ENCODE measurements around the gene PAM. TPM values are rescaled to one million over a fixed set of nuclear protein-coding genes. Genes with fewer than 3 reads are reported as not detected.

PAM gene
- total RNA-seq, 1 experiment from 2014 or later, result 131 TPM

- ChIA-PET CTCF (no interaction called here), POLR2A (no interaction called here)
Observed at GRCh38 chr5:102809033-102809432, 53.9 kb downstream of the PAM start.

GRCh38 chr5:102811972-102812371 lies 56.9 kb downstream of the PAM start:
- peaks cover 5% of the 10 kb centered on the region; the same call in 1 of the 2 replicates for H3K4me1 ChIP-seq (ENCODE audit: control insufficient read depth, insufficient read depth, low read length)
- TF ChIP-seq TCF7L2 (IDR thresholded peaks at IDR 0.05; ENCODE audit: low read depth, low read length) (no peak), REST (IDR thresholded peaks at IDR 0.05; ENCODE audit: insufficient read depth in 1 of 2, low read depth in 2 of 2, low read length in 1 of 2) (no peak), SIN3A (IDR thresholded peaks at IDR 0.05; ENCODE audit: borderline replicate concordance, insufficient read depth, low read depth, low read length) (no peak), CTCF (IDR thresholded peaks at IDR 0.05) (no peak), POLR2AphosphoS5 (IDR thresholded peaks at IDR 0.05; ENCODE audit: low read depth, low read length) (no peak)
- ATAC-seq (peak; percentile 56; the same call in 1 of the 2 replicates), DNase-seq (ENCODE audit: low read depth, low spot score) (peak; percentile 18)
- BruUV-seq (replicated peaks), result no TSS peak
- ChIA-PET POLR2A (no interaction called here), CTCF (no interaction called here)
- H3K27me3 ChIP-seq (ENCODE audit: control insufficient read depth, insufficient read depth, low read length), result no peaks in the 10 kb centered on the region
- no peaks in the 10 kb centered on the region for H3K9me3 ChIP-seq (ENCODE audit: control insufficient read depth, insufficient read depth, low read depth, low read length)
- no peak overlapping the region for H3K27ac ChIP-seq (ENCODE audit: low read length)
- intact Hi-C loops (cut with micrococcal nuclease; ENCODE audit: unreplicated experiment), result no loop called here
- no peak overlapping the region for H3K4me3 ChIP-seq (ENCODE audit: low read depth in 2 of 2, low read length in 2 of 2)
- in situ Hi-C loops (cut with HindIII; ENCODE audit: low pct_unique_long_range_greater_than_20kb, low sequenced_read_pairs), result no loop called here
- H3K36me3 ChIP-seq (ENCODE audit: control insufficient read depth, insufficient read depth, low read length), result no peaks in the 10 kb centered on the region

More at GRCh38 chr5:102809033-102809432, 53.9 kb downstream of the PAM start:
- intact Hi-C loops (cut with micrococcal nuclease; ENCODE audit: unreplicated experiment) (no loop called here), in situ Hi-C loops (cut with HindIII; ENCODE audit: low pct_unique_long_range_greater_than_20kb, low sequenced_read_pairs) (no loop called here)
- Histone ChIP-seq H3K27me3 (ENCODE audit: control insufficient read depth, insufficient read depth, low read length) (no peaks in the 10 kb centered on the region), H3K36me3 (ENCODE audit: control insufficient read depth, insufficient read depth, low read length) (no peaks in the 10 kb centered on the region), H3K4me3 (ENCODE audit: low read depth in 2 of 2, low read length in 2 of 2) (no peak overlapping the region), H3K4me1 (ENCODE audit: control insufficient read depth, insufficient read depth, low read length) (peaks cover 5% of the 10 kb centered on the region; the same call in 1 of the 2 replicates), H3K27ac (ENCODE audit: low read length) (no peak overlapping the region), H3K9me3 (ENCODE audit: control insufficient read depth, insufficient read depth, low read depth, low read length) (no peaks in the 10 kb centered on the region)
- TF ChIP-seq POLR2AphosphoS5 (IDR thresholded peaks at IDR 0.05; ENCODE audit: low read depth, low read length), result no peak
- no peak for TF ChIP-seq TCF7L2 (IDR thresholded peaks at IDR 0.05; ENCODE audit: low read depth, low read length)
- TF ChIP-seq SIN3A (IDR thresholded peaks at IDR 0.05; ENCODE audit: borderline replicate concordance, insufficient read depth, low read depth, low read length), result no peak
- no peak for TF ChIP-seq REST (IDR thresholded peaks at IDR 0.05; ENCODE audit: insufficient read depth in 1 of 2, low read depth in 2 of 2, low read length in 1 of 2)
- no peak for TF ChIP-seq CTCF (IDR thresholded peaks at IDR 0.05)
- no peak for ATAC-seq
- no TSS peak for BruUV-seq (replicated peaks)
- DNase-seq (ENCODE audit: low read depth, low spot score), result no peak

Measured in Panc1 (cell line).